SK-N-SH treated with all-trans-retinoic acid at 6 μM for 48 hours (cell line): Measurements from ENCODE around the gene STK11.

Experiments
- ARNTL ChIP-seq: fragments of 450-650 bp; formaldehyde crosslinking; IDR thresholded peaks from 2 replicates; pipeline ENCODE4 v1.5.0; 2020; ENCODE audit warnings: low read depth, mild to moderate bottlenecking, moderate library complexity, borderline replicate concordance
- BACH2 ChIP-seq: fragments of 250-450 bp; sonication (Bioruptor Pico); IDR thresholded peaks from 2 replicates; pipeline ENCODE4 v1.9.0; 2021; ENCODE audit warnings: mild to moderate bottlenecking, borderline replicate concordance
- CSRNP3 ChIP-seq: fragments of 250-450 bp; sonication (Bioruptor Pico); IDR thresholded peaks from 2 replicates; pipeline ENCODE4 v1.5.1; 2021; ENCODE audit warnings: mild to moderate bottlenecking, moderate library complexity
- OSR1 ChIP-seq: fragments of 250-450 bp; sonication (Bioruptor Pico); IDR thresholded peaks from 2 replicates; pipeline ENCODE4 v1.8.0; 2022; ENCODE audit warnings: moderate library complexity, mild to moderate bottlenecking, inconsistent platforms
- PATZ1 ChIP-seq: fragments of 250-450 bp; sonication (Bioruptor Pico); IDR thresholded peaks from 2 replicates; pipeline ENCODE4 v1.8.0; 2020; ENCODE audit warnings: mild to moderate bottlenecking, moderate library complexity, borderline replicate concordance
- RARB ChIP-seq: fragments of 250-450 bp; sonication (Bioruptor Pico); IDR thresholded peaks from 2 replicates; pipeline ENCODE4 v1.8.0; 2021; ENCODE audit warnings: mild to moderate bottlenecking, moderate library complexity
- ZFP3 ChIP-seq: fragments of 250-450 bp; sonication (Bioruptor Pico); IDR thresholded peaks from 2 replicates; pipeline ENCODE4 v1.5.0; 2020; ENCODE audit warnings: mild to moderate bottlenecking, moderate library complexity
- ZFP30 ChIP-seq: fragments of 450-650 bp; formaldehyde crosslinking; IDR thresholded peaks from 2 replicates; pipeline ENCODE4 v1.5.0; 2022; ENCODE audit warnings: mild to moderate bottlenecking, moderate library complexity
- ZNF565 ChIP-seq: fragments of 450-650 bp; formaldehyde crosslinking; conservative IDR thresholded peaks from 2 replicates; pipeline ENCODE4 v1.5.0; 2020; ENCODE audit warnings: low read depth, mild to moderate bottlenecking, moderate library complexity
- ZNF70 ChIP-seq: fragments of 450-650 bp; formaldehyde crosslinking; IDR thresholded peaks from 2 replicates; pipeline ENCODE4 v1.5.0; 2020; ENCODE audit warnings: mild to moderate bottlenecking, moderate library complexity

- no peak for TF ChIP-seq BACH2 (CRISPR knock-in tag)
- no peak for TF ChIP-seq ZFP30 (CRISPR knock-in tag)
- no peak for TF ChIP-seq ZFP3 (CRISPR knock-in tag)
- no peak for TF ChIP-seq CSRNP3 (CRISPR knock-in tag)
- no peak for TF ChIP-seq PATZ1 (CRISPR knock-in tag)
- TF ChIP-seq RARB (CRISPR knock-in tag), result no peak
- no peak for TF ChIP-seq ARNTL (CRISPR knock-in tag)
- TF ChIP-seq ZNF70 (CRISPR knock-in tag), result no peak
- TF ChIP-seq OSR1 (CRISPR knock-in tag), result no peak
- TF ChIP-seq ZNF565 (CRISPR knock-in tag), result no peak
Observed at GRCh38 chr19:1240925-1241324, 35.3 kb downstream of the STK11 start.
